ENCODE measurements around the gene DEDD2. TPM values are rescaled to one million over a fixed set of nuclear protein-coding genes. Genes with fewer than 3 reads are reported as not detected.

DEDD2 gene
- total RNA-seq, 2 donors from 2014 or later, result 28.7 to 39.3 TPM

DNA sequence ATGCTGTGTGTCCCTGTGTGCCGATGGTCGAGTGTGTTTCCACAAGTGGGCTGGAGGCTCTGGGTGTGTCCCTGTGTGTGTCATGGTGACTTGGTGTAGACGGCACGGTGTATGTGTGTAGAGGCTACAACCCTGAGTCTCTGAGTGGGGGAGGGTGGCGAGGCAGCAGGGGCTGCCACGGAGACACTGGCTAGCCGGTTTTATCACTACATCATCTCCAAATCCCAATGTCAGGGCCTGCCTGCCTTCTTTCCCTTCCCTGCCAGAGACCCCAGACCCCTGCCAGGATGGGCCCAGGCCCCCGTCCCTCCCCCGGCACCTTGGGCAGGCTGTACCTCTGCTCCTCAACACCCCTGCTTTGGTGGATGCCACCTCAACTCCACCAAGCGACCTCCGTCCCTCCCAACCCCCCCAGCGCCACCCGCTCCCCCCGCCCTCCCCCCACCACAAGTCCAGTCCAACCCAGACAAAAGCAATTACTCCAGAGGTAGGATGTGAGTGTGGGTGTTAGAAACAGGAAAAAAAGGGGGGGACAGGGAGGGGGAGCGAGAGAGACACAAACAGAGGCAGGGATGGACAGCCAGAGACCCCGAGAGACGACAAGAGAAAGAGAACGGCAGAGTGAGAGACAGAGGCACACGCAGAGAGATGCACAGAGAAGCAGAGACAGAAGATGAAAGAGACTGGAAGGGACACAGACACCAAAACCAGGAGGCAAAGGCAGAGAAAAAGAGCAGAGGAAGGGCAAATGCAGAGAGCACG, 63.6 kb downstream of the DEDD2 start:
- ATAC-seq, result no peak
- no peak for DNase-seq (ENCODE audit: low spot score in 2 of 2)
- H3K27ac Mint-ChIP-seq, result peak overlapping the region in 1 of 2 donors; percentile 58
- H3K9me3 Mint-ChIP-seq, result no peaks in the 10 kb centered on the region
- no peaks in the 10 kb centered on the region for H3K36me3 Mint-ChIP-seq

DNA sequence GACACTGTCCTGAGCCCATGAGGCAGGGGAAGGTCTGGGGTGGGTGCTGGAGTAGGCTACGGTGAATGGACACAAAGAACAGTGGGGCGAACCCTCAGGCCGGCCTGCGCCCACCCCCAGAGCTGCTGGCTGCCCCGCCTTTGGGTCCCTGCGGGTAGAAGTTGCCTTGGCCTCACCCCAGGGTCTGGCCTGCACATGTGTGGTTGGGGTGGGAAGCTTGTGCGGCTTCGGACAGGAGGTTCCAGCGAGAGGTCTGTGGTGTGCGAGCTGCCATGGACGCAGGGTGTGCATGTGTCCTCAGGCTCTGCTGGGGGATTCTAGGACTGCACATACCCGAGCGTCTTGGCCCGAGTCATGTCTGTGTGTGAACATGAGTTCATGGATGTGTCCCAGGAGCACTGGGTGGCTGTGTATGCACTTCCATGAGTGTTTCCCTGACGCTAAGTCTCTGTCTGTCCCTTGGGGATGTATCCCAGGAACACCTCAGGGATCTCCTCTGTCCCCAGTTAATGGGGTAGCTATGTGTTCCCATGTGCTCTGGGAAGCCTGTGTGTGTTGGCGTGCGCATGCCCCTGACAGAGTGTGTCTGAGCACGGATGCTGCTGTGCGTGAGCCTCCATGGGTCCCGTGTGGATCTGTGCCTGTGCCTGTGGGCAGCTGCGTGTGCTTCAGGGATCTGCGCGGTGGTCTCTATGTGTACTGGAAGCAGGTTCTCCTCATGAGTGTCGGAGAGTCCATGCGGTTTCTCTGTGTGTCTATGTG, 64.4 kb downstream of the DEDD2 start:
- DNase-seq (ENCODE audit: low spot score in 2 of 2) (no peak), ATAC-seq (no peak)
- Mint-ChIP-seq H3K36me3 (no peaks in the 10 kb centered on the region), H3K9me3 (no peaks in the 10 kb centered on the region), H3K27ac (peak overlapping the region in 1 of 2 donors; percentile 34)

DNA sequence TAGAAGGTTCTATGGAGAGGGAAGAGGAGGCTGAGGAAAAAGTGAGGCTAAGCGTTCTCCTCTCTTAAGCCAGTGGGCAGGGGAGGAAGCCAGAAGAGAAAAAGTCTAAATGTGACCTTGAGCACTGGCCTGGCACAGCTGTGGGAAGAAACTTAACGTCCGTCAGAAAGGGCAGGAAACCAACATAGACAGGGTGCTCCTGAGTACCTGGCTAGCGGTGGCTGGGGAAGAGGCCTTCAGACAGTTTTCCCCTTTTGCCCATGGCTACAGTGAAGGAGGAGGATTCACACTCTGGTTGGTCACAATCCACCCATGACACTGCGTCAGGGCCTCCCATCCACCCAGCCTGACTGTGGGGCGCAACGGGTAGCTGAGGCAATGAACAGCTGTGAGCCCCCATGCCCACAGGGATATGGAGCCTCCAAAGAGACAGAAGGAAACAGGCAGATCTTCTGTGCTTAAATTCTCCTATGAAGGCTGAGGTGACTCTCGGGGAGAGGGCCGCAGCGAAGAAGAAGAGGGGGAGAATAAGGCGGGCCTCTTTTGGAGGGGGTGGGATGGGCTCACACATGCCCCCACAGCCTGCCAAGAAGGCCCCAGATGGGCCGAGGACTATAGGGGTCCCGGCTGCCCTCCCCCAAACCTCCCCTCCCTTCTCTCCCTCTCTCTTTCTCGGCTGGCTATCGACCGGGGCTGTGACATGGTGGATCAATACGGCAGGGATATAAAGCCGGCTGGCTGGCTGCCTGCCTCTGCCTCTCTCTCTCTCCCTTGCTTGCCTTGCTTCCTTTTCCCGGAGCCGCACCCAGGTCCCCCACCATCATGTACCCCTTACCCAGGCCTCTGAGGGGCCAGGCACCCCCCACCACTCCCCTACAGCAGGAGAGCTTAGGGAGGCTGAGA, 65.4 kb downstream of the DEDD2 start:
- no peak overlapping the region for H3K27ac Mint-ChIP-seq
- no peaks in the 10 kb centered on the region for H3K36me3 Mint-ChIP-seq
- ATAC-seq (no peak), DNase-seq (ENCODE audit: low spot score in 2 of 2) (no peak)
- H3K9me3 Mint-ChIP-seq, result no peaks in the 10 kb centered on the region

DNA sequence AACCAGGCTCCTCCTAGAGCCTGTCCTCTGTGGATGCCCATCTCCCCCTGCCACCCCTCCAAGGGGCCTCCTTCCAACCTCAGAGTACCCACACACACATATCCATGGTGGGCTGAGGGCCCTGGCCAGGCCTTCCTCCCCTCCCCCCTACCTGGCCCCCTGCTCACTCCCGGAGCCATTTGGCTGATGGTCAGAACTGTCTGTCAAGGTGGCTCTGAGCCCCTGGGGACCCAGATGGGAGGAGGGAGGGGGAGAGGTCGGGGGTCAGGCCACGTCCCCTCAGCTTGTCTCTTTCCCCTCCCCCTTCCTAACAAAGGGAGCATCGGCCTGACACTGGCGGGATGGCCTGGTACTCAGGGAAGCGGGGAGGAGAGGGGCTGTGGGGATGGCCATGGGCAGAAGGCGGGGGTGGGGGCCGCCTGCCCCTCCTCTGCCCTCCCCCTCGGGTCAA, 66.5 kb downstream of the DEDD2 start:
- Mint-ChIP-seq H3K36me3 (no peaks in the 10 kb centered on the region), H3K9me3 (no peaks in the 10 kb centered on the region), H3K27ac (no peak overlapping the region)
- DNase-seq (ENCODE audit: low spot score in 2 of 2), result no peak
- ATAC-seq, result no peak

DNA sequence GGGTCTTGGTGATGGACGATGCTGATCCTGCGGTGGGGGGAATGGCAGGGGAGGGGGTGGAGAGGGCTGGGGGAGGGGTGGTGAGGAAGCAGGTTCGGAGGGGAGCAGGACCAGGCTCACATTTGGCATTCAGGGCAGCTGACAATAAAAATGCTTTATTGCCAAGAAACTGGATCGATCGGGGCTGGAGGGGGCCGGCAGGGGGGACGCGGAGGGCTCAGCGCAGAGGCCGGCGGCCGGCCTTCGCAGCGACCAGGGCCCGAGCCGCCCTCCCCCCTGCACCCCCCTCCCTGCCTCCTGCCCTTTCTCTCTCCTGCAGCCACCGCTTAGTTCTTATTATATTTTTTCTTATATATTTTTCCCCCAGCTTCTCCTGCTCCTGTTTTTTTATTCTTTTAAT, 67.1 kb downstream of the DEDD2 start:
- Mint-ChIP-seq H3K36me3 (no peaks in the 10 kb centered on the region), H3K27ac (no peak overlapping the region), H3K9me3 (no peaks in the 10 kb centered on the region)
- no peak for DNase-seq (ENCODE audit: low spot score in 2 of 2)
- ATAC-seq, result no peak

DNA sequence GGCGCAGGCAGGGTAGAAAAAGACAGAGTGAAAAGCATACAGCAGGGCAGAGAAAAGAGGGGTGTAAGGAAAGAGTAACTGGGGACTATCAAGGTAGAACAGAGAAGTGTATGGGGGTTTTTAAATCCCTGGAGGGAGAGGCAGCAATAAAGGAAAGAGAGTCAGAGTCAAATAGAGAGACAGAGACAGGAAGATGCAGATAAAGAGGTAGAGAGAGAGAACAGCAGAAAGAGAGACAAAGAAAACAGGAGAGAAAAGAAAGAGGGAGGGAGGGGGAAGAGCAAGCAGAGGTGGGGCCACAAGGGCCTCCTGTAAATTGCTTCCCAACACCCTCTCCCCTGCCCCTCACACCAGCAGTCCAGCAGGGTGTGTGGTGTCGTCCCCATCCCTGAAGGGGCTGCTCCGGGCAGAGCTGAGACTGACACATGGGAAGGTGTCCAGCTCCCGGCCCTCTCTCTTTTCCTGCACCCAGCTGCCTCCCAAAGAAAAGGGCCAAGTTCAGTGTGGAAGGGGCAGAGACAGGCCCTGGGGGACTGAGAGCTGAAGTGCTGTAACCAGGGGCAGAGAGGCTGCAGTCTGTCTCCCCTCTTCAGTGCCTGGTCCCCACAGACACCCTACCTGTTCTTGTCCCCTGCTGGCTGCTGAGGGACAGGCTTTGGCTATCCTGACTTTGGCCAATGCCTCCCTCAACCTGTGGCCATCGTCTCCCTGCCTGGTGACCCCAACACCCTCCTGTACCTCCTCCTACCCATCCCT, 67.9 kb downstream of the DEDD2 start:
- no peaks in the 10 kb centered on the region for H3K9me3 Mint-ChIP-seq
- no peak for DNase-seq (ENCODE audit: low spot score in 2 of 2)
- H3K27ac Mint-ChIP-seq, result no peak overlapping the region
- H3K36me3 Mint-ChIP-seq, result no peaks in the 10 kb centered on the region
- no peak for ATAC-seq

Other genes with a start within 250 kb of the DEDD2 start
- gene ATP1A3, start 223.4 kb downstream of the DEDD2 start, total RNA-seq, result 1 to 10 TPM; 2.0 to 4.0 TPM
- 1 to 10 TPM; 3.5 to 4.0 TPM for gene GRIK5, start 147.5 kb downstream of the DEDD2 start, total RNA-seq
- 10 to 100 TPM; 12.5 to 13.9 TPM for gene ZNF574, start 141.5 kb downstream of the DEDD2 start, total RNA-seq
- gene POU2F2, start 85.2 kb downstream of the DEDD2 start, total RNA-seq, result 10 to 100 TPM; 34.2 to 39.6 TPM
- gene ZNF526, start 2.6 kb upstream of the DEDD2 start, total RNA-seq, result 10 to 100 TPM; 13.2 to 14.5 TPM
- gene GSK3A, start 24.9 kb upstream of the DEDD2 start, total RNA-seq, result 10 to 100 TPM; 38.1 to 39.5 TPM
- 10 to 100 TPM; 48.8 to 67.8 TPM for gene ERF, start 37.5 kb upstream of the DEDD2 start, total RNA-seq
- 10 to 100 TPM; 87.7 to 90.6 TPM for gene CIC, start 51.6 kb upstream of the DEDD2 start, total RNA-seq
- 1 to 10 TPM in 1 of 2 donors, under 1 TPM in 1; 0.93 to 1.6 TPM for gene PRR19, start 84.5 kb upstream of the DEDD2 start, total RNA-seq
- gene PAFAH1B3, start 84.9 kb upstream of the DEDD2 start, total RNA-seq, result 10 to 100 TPM; 50.9 to 54.2 TPM
- gene TMEM145, start 95.6 kb upstream of the DEDD2 start, total RNA-seq, result 1 to 10 TPM in 1 of 2 donors, under 1 TPM in 1; 0.16 to 1.8 TPM
- gene MEGF8, start 108.0 kb upstream of the DEDD2 start, total RNA-seq, result 1 to 10 TPM; 2.1 to 8.6 TPM
- not detected for gene CNFN, start 172.6 kb upstream of the DEDD2 start, total RNA-seq
- gene LIPE, start 209.7 kb upstream of the DEDD2 start, total RNA-seq, result 10 to 100 TPM; 13.6 to 27.0 TPM
- gene CXCL17, start 225.3 kb upstream of the DEDD2 start, total RNA-seq, result not detected

Data from activated naive CD4-positive, alpha-beta T cell treated with anti-CD3 and anti-CD28 coated beads, Interleukin-2, amount 50 U/mL, for 72 hours (primary cell).